Measurements from ENCODE around the gene PPM1A.

PPM1A gene

DNA sequence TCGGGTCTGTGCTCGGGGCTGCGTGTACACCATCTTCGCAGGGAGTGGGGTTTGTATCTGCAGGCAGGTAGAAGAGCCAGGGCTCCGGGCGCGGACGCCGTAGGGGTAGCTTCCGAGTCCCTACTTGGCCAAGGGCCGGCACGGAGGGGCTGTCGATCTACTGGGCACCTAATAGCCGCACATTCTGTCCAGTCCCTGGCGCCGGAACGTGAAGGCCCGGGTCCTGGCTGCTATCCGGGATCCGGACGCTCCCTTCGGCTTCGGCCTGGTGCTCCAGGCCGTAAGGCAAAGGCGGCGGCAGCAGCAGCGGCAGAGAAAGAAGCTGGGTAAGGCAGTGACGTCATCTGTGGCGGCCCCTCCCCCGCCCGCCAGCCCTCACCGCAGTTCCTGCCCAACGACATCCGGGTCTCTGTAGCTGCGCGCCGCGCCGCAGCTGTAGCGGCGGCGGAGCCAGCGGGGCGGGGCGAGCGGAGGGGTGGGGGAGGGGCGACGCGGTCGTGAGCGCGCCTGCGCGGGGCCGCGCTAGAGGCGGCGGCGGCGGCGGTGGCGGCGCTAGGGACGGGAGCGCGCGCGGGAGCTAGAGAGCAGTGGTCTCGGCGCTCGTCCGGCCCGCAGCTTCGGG is at the start of gene PPM1A:
PPM1A (plus strand) TSS at position 525 of the 622 bp plus-strand sequence. CDS start 33,483 bp downstream, outside the sequence.
- peak within 1 kb of the TSS; percentile 89 for H3K4me2 ChIP-seq (ENCODE audit: low read length)
- H3K27ac ChIP-seq (ENCODE audit: low read depth, low read length, poor library complexity, severe bottlenecking): peak within 1 kb of the TSS; percentile 96
- no peaks in the 10 kb centered on the region for H3K9me2 ChIP-seq (ENCODE audit: low read depth, low read length)
- TF ChIP-seq, protein P1, sequence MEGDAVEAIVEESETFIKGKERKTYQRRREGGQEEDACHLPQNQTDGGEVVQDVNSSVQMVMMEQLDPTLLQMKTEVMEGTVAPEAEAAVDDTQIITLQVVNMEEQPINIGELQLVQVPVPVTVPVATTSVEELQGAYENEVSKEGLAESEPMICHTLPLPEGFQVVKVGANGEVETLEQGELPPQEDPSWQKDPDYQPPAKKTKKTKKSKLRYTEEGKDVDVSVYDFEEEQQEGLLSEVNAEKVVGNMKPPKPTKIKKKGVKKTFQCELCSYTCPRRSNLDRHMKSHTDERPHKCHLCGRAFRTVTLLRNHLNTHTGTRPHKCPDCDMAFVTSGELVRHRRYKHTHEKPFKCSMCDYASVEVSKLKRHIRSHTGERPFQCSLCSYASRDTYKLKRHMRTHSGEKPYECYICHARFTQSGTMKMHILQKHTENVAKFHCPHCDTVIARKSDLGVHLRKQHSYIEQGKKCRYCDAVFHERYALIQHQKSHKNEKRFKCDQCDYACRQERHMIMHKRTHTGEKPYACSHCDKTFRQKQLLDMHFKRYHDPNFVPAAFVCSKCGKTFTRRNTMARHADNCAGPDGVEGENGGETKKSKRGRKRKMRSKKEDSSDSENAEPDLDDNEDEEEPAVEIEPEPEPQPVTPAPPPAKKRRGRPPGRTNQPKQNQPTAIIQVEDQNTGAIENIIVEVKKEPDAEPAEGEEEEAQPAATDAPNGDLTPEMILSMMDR (IDR thresholded peaks at IDR 0.05; ENCODE audit: low read length): no peak
- TF ChIP-seq EZH2 (IDR thresholded peaks at IDR 0.05; ENCODE audit: borderline replicate concordance, low read length): no peak
- H2AFZ ChIP-seq (ENCODE audit: low read length): no peak within 1 kb of the TSS
- H3K9ac ChIP-seq (ENCODE audit: low read length): peak within 1 kb of the TSS; percentile 93
- peaks cover 21% of the 10 kb centered on the region for H3K36me3 ChIP-seq (ENCODE audit: insufficient read depth, low read length)
- H3F3A ChIP-seq (ENCODE audit: insufficient read depth, low read length): no peaks in the 10 kb centered on the region
- peaks cover 59% of the 10 kb centered on the region for H3K4me1 ChIP-seq (ENCODE audit: insufficient read depth, low read length, severe bottlenecking)
- H3K4me3 ChIP-seq (ENCODE audit: low read depth, low read length, poor library complexity, severe bottlenecking): peak within 1 kb of the TSS; percentile 71
- no peaks in the 10 kb centered on the region for H4K20me1 ChIP-seq (ENCODE audit: insufficient read depth, low read length)
- H3K9me3 ChIP-seq (ENCODE audit: low read length): no peaks in the 10 kb centered on the region
- H3K27me3 ChIP-seq (ENCODE audit: insufficient read depth, low read length): no peaks in the 10 kb centered on the region
- peaks cover 40% of the 10 kb centered on the region for H3K79me2 ChIP-seq (ENCODE audit: insufficient read depth, low read length)

DNA sequence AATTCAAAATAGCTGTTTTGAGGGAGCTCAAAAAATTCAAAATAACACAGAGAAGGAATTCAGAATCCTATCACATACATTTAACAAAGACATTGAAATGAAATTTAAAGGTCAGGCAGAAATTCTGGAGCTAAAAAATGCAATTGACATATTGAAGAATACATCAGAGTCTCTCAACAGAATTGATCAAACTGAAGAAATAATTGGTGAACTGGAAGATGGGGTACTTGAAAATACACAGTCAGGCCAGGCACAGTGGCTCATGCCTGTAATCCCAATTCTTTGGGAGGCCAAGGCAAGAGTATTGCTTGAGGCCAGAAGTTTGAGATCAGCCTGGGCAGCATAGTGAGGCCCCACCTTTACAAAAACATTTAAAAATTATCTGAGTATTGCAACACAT is 49.7 kb upstream of the PPM1A start:
- TF ChIP-seq, protein P1 (IDR thresholded peaks at IDR 0.05; ENCODE audit: low read length): no peak
- TF ChIP-seq EZH2 (IDR thresholded peaks at IDR 0.05; ENCODE audit: borderline replicate concordance, low read length): no peak
- H3K4me3 ChIP-seq (ENCODE audit: low read depth, low read length, poor library complexity, severe bottlenecking): no peak overlapping the region

DNA sequence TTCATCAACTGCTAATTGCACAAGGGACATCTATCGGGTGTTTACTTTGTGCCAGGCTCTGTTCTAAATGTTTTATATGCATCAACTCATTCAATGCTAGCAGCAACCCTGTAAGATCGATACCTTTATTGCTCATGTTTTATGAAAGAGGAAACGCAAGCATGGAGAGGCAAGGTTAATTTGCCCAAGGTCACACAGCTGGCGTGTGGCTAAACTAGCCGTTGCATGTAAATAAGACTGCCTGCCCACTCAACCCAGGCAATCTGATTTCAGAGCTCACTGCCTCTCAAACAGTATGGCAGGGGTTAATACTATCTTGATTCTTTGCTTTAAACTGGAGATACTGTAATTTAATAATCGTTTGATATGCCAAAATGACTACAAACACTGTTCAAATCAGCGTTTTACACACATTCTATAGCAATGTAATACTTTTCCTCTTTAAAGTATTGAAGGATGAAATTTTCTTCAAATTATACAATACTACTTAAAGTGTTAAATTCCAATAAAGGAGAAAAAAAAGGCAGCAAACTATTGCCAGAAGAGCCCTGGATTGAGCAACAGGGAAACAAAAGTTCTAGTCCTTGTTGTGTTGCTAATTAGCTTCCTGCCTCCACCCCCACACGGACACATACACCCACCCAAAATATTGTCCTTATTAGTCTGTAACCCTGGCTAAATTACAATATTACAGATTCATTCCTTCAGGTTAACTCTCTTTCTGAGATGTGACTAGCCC is 44.7 kb upstream of the PPM1A start:
- peak overlapping the region; percentile 74 for H3K9ac ChIP-seq (ENCODE audit: low read length)
- H3F3A ChIP-seq (ENCODE audit: insufficient read depth, low read length): no peaks in the 10 kb centered on the region
- H3K79me2 ChIP-seq (ENCODE audit: insufficient read depth, low read length): no peaks in the 10 kb centered on the region
- H3K9me2 ChIP-seq (ENCODE audit: low read depth, low read length): no peaks in the 10 kb centered on the region
- H3K27ac ChIP-seq (ENCODE audit: low read depth, low read length, poor library complexity, severe bottlenecking): peak overlapping the region; percentile 100
- H3K9me3 ChIP-seq (ENCODE audit: low read length): peaks cover 3% of the 10 kb centered on the region
- H3K36me3 ChIP-seq (ENCODE audit: insufficient read depth, low read length): no peaks in the 10 kb centered on the region
- H3K4me3 ChIP-seq (ENCODE audit: low read depth, low read length, poor library complexity, severe bottlenecking): peak overlapping the region; percentile 33
- H3K27me3 ChIP-seq (ENCODE audit: insufficient read depth, low read length): no peaks in the 10 kb centered on the region
- H3K4me1 ChIP-seq (ENCODE audit: insufficient read depth, low read length, severe bottlenecking): peaks cover 36% of the 10 kb centered on the region
- no peak overlapping the region for H2AFZ ChIP-seq (ENCODE audit: low read length)
- no peak for TF ChIP-seq EZH2 (IDR thresholded peaks at IDR 0.05; ENCODE audit: borderline replicate concordance, low read length)
- TF ChIP-seq, protein P1 (IDR thresholded peaks at IDR 0.05; ENCODE audit: low read length): no peak
- no peaks in the 10 kb centered on the region for H4K20me1 ChIP-seq (ENCODE audit: insufficient read depth, low read length)
- H3K4me2 ChIP-seq (ENCODE audit: low read length): peak overlapping the region; percentile 65

More for the DNA sequence above, 49.7 kb upstream of the PPM1A start:
- Histone ChIP-seq H4K20me1 (ENCODE audit: insufficient read depth, low read length) (no peaks in the 10 kb centered on the region), H3K27ac (ENCODE audit: low read depth, low read length, poor library complexity, severe bottlenecking) (no peak overlapping the region), H3K27me3 (ENCODE audit: insufficient read depth, low read length) (no peaks in the 10 kb centered on the region), H3K4me2 (ENCODE audit: low read length) (no peak overlapping the region), H2AFZ (ENCODE audit: low read length) (no peak overlapping the region), H3K36me3 (ENCODE audit: insufficient read depth, low read length) (no peaks in the 10 kb centered on the region), H3K9ac (ENCODE audit: low read length) (no peak overlapping the region), H3K9me3 (ENCODE audit: low read length) (peaks cover 9% of the 10 kb centered on the region), H3K9me2 (ENCODE audit: low read depth, low read length) (no peaks in the 10 kb centered on the region), H3K79me2 (ENCODE audit: insufficient read depth, low read length) (no peaks in the 10 kb centered on the region), H3F3A (ENCODE audit: insufficient read depth, low read length) (no peaks in the 10 kb centered on the region), H3K4me1 (ENCODE audit: insufficient read depth, low read length, severe bottlenecking) (peaks cover 48% of the 10 kb centered on the region)

All from OCI-LY1 (cell line).